ENCODE results near the gene PCDHB8. TPM values are rescaled to one million over a fixed set of nuclear protein-coding genes. Genes with fewer than 3 reads are reported as not detected.
"Not testable (repeated sequence)": the region's sequence is repeated elsewhere in the genome, so short reads cannot be mapped to it uniquely, and the experiment has no call there.

PCDHB8 gene
- total RNA-seq, 1 experiment from 2014 or later = 7.7 TPM

DNA sequence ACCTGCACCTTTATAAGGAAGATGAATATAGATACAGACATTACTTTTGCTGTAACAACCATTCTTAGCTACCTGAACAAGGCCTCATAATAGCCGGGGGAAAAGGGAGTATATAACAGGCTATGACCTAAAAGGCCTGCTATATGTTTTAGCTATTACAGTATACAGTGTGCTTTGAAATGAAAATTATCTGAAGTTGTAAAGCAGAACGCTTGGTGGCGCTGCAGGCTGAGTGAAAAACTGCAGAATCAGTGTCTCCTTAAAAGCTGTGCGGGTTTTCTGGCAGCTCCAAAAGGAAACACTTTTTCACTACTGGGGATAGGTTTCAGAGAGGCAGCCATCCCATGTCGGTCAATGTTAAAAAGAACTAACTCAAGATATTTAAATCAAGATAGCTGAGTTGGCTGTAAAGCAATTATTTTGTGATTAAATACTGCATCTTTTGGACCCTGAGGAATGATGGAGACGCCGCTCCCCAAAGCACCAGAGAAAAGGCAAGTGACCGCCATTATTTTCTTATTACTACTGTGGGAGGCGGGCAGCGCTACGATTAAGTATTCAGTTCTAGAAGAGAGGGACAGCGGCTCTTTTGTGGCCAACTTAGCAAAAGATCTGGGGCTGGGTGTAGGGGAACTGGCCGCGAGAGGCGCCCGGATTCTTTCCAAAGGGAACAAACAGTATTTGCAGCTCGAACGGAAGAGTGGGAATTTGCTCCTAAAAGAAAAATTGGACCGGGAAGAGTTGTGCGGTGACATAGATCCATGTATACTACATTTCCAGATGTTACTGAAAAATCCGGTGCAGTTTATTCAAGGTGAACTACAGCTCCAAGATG is 21.8 kb upstream of the PCDHB8 start:
- H3K27me3 ChIP-seq (replicated peaks; ENCODE audit: insufficient read depth, low read depth, low read length, poor library complexity) = no peaks in the 10 kb centered on the region
- H3K4me1 ChIP-seq (ENCODE audit: insufficient read depth, low read length, poor library complexity, severe bottlenecking) = no peaks in the 10 kb centered on the region
- BruUV-seq (replicated peaks) = no TSS peak
- no peak overlapping the region for H3K27ac ChIP-seq (ENCODE audit: low read depth, low read length, poor library complexity, severe bottlenecking)
- H3K4me3 ChIP-seq (ENCODE audit: low read depth, low read length, poor library complexity, severe bottlenecking) = no peak overlapping the region
- intact Hi-C loops (cut with micrococcal nuclease; ENCODE audit: unreplicated experiment) = no loop called here
- no peaks in the 10 kb centered on the region for H3K36me3 ChIP-seq (ENCODE audit: insufficient read depth, low read length, poor library complexity, severe bottlenecking)
- DNase-seq (ENCODE audit: low spot score) = peak; percentile 65
- CTCF ChIA-PET = interaction anchor here (1.0 to 1.3 kb wide), 3 partner anchors 27 to 408 kb away, joined by 3 to 8 read pairs (median 3); partner anchors contain the start of genes PCDHB16 and PCDHB2
- TF ChIP-seq, protein P1, sequence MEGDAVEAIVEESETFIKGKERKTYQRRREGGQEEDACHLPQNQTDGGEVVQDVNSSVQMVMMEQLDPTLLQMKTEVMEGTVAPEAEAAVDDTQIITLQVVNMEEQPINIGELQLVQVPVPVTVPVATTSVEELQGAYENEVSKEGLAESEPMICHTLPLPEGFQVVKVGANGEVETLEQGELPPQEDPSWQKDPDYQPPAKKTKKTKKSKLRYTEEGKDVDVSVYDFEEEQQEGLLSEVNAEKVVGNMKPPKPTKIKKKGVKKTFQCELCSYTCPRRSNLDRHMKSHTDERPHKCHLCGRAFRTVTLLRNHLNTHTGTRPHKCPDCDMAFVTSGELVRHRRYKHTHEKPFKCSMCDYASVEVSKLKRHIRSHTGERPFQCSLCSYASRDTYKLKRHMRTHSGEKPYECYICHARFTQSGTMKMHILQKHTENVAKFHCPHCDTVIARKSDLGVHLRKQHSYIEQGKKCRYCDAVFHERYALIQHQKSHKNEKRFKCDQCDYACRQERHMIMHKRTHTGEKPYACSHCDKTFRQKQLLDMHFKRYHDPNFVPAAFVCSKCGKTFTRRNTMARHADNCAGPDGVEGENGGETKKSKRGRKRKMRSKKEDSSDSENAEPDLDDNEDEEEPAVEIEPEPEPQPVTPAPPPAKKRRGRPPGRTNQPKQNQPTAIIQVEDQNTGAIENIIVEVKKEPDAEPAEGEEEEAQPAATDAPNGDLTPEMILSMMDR (conservative IDR thresholded peaks at IDR 0.05; ENCODE audit: low read depth, low read length) = peak; percentile 72
- no peak for TF ChIP-seq EZH2 (IDR thresholded peaks at IDR 0.05; ENCODE audit: borderline replicate concordance, low read depth, low read length, poor library complexity, severe bottlenecking)
- no peaks in the 10 kb centered on the region for H3K9me3 ChIP-seq (ENCODE audit: low read depth, low read length, poor library complexity, severe bottlenecking)
- POLR2A ChIA-PET (ENCODE audit: low non-redundant PET) = no interaction called here

DNA sequence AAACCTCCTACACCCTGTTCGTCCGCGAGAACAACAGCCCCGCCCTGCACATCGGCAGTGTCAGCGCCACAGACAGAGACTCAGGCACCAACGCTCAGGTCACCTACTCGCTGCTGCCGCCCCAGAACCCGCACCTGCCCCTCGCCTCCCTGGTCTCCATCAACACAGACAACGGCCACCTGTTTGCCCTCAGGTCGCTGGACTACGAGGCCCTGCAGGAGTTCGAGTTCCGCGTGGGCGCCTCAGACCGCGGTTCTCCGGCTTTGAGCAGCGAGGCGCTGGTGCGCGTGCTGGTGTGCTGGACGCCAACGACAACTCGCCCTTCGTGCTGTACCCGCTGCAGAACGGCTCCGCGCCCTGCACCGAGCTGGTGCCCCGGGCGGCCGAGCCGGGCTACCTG is 20.2 kb upstream of the PCDHB8 start:
- H3K27ac ChIP-seq (ENCODE audit: low read depth, low read length, poor library complexity, severe bottlenecking); CTCF ChIA-PET; BruUV-seq (replicated peaks); DNase-seq (ENCODE audit: low spot score); H3K9me3 ChIP-seq (ENCODE audit: low read depth, low read length, poor library complexity, severe bottlenecking); intact Hi-C loops (cut with micrococcal nuclease; ENCODE audit: unreplicated experiment); H3K4me1 ChIP-seq (ENCODE audit: insufficient read depth, low read length, poor library complexity, severe bottlenecking); H3K27me3 ChIP-seq (replicated peaks; ENCODE audit: insufficient read depth, low read depth, low read length, poor library complexity); POLR2A ChIA-PET (ENCODE audit: low non-redundant PET); H3K4me3 ChIP-seq (ENCODE audit: low read depth, low read length, poor library complexity, severe bottlenecking); H3K36me3 ChIP-seq (ENCODE audit: insufficient read depth, low read length, poor library complexity, severe bottlenecking): not testable (repeated sequence)

DNA sequence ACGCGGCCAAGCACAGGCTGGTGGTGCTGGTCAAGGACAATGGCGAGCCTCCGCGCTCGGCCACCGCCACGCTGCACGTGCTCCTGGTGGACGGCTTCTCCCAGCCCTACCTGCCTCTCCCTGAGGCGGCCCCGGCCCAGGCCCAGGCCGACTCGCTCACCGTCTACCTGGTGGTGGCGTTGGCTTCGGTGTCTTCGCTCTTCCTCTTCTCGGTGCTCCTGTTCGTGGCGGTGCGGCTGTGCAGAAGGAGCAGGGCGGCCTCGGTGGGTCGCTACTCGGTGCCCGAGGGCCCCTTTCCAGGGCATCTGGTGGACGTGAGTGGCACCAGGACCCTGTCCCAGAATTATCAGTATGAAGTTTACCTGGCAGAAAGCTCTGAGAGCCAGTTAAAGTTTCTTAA is 19.7 kb upstream of the PCDHB8 start:
- CTCF ChIA-PET; H3K27ac ChIP-seq (ENCODE audit: low read depth, low read length, poor library complexity, severe bottlenecking); BruUV-seq (replicated peaks); H3K9me3 ChIP-seq (ENCODE audit: low read depth, low read length, poor library complexity, severe bottlenecking); H3K27me3 ChIP-seq (replicated peaks; ENCODE audit: insufficient read depth, low read depth, low read length, poor library complexity); POLR2A ChIA-PET (ENCODE audit: low non-redundant PET); H3K36me3 ChIP-seq (ENCODE audit: insufficient read depth, low read length, poor library complexity, severe bottlenecking); H3K4me1 ChIP-seq (ENCODE audit: insufficient read depth, low read length, poor library complexity, severe bottlenecking); DNase-seq (ENCODE audit: low spot score); intact Hi-C loops (cut with micrococcal nuclease; ENCODE audit: unreplicated experiment); H3K4me3 ChIP-seq (ENCODE audit: low read depth, low read length, poor library complexity, severe bottlenecking): not testable (repeated sequence)

DNA sequence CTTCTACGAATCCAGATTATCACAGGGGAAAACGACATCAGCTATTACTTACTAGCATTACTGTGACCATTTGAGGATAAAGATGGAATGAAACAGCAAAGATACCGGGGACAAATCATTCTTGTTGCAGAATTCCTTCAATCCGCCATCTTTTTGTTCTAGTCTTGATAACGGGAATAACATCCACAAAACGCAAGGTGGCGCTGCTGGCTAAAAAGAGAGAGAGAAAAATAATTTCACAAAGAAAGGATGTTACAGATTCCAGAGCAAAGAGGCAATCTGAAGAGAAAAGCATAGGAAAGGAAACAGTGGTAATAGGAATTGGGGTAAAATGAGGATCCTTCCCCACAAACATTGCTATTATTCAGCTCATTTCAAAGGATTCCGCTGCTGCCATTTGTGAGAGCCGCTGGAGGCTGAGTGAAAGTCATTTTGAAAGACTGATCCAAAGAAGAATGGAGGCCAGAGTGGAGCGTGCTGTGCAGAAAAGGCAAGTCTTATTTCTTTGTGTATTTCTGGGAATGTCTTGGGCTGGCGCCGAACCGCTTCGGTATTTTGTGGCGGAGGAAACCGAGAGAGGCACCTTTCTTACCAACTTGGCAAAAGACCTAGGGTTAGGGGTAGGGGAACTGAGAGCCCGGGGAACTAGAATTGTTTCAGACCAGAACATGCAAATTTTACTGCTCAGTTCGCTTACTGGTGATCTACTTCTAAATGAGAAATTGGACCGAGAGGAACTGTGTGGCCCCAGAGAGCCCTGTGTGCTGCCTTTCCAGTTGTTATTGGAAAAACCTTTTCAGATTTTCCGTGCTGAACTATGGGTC is 5.0 kb upstream of the PCDHB8 start, which contains the start of gene PCDHB7:
Gene PCDHB7 (plus strand): TSS at position 264 of the 824 bp plus-strand sequence. CDS start 192 bp downstream, at position 456.
- BruUV-seq (replicated peaks) = TSS peak; percentile 43
- CTCF ChIA-PET = no interaction called here

DNA sequence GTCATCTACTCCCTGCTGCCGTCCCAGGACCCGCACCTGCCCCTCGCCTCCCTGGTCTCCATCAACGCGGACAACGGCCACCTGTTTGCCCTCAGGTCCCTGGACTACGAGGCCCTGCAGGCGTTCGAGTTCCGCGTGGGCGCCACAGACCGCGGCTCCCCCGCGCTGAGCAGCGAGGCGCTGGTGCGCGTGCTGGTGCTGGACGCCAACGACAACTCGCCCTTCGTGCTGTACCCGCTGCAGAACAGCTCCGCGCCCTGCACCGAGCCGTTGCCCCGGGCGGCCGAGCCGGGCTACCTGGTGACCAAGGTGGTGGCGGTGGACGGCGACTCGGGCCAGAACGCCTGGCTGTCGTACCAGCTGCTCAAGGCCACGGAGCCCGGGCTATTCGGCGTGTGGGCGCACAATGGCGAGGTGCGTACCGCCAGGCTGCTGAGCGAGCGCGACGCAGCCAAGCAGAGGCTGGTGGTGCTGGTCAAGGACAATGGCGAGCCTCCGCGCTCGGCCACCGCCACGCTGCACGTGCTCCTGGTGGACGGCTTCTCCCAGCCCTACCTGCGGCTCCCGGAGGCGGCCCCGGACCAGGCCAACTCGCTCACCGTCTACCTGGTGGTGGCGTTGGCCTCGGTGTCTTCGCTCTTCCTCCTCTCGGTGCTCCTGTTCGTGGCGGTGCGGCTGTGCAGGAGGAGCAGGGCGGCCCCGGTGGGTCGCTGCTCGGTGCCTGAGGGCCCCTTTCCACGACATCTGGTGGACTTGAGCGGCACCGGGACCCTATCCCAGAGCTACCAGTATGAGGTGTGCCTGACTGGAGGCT is 3.1 kb upstream of the PCDHB8 start:
- H3K27ac ChIP-seq (ENCODE audit: low read depth, low read length, poor library complexity, severe bottlenecking); CTCF ChIA-PET; H3K4me3 ChIP-seq (ENCODE audit: low read depth, low read length, poor library complexity, severe bottlenecking); intact Hi-C loops (cut with micrococcal nuclease; ENCODE audit: unreplicated experiment); H3K27me3 ChIP-seq (replicated peaks; ENCODE audit: insufficient read depth, low read depth, low read length, poor library complexity); DNase-seq (ENCODE audit: low spot score); BruUV-seq (replicated peaks); H3K9me3 ChIP-seq (ENCODE audit: low read depth, low read length, poor library complexity, severe bottlenecking); H3K36me3 ChIP-seq (ENCODE audit: insufficient read depth, low read length, poor library complexity, severe bottlenecking); POLR2A ChIA-PET (ENCODE audit: low non-redundant PET); H3K4me1 ChIP-seq (ENCODE audit: insufficient read depth, low read length, poor library complexity, severe bottlenecking): not testable (repeated sequence)

More for the DNA sequence above, 5.0 kb upstream of the PCDHB8 start, which contains the start of gene PCDHB7:
- TF ChIP-seq, protein P1 (conservative IDR thresholded peaks at IDR 0.05; ENCODE audit: low read depth, low read length) = peak; percentile 83
- TF ChIP-seq EZH2 (IDR thresholded peaks at IDR 0.05; ENCODE audit: borderline replicate concordance, low read depth, low read length, poor library complexity, severe bottlenecking) = no peak
- Histone ChIP-seq H3K36me3 (ENCODE audit: insufficient read depth, low read length, poor library complexity, severe bottlenecking) (no peaks in the 10 kb centered on the region), H3K4me3 (ENCODE audit: low read depth, low read length, poor library complexity, severe bottlenecking) (peak within 1 kb of the TSS; percentile 16), H3K9me3 (ENCODE audit: low read depth, low read length, poor library complexity, severe bottlenecking) (no peaks in the 10 kb centered on the region), H3K4me1 (ENCODE audit: insufficient read depth, low read length, poor library complexity, severe bottlenecking) (no peaks in the 10 kb centered on the region), H3K27ac (ENCODE audit: low read depth, low read length, poor library complexity, severe bottlenecking) (no peak within 1 kb of the TSS), H3K27me3 (replicated peaks; ENCODE audit: insufficient read depth, low read depth, low read length, poor library complexity) (no peaks in the 10 kb centered on the region)
- POLR2A ChIA-PET (ENCODE audit: low non-redundant PET) = no interaction called here
- intact Hi-C loops (cut with micrococcal nuclease; ENCODE audit: unreplicated experiment) = no loop called here
- peak; percentile 85 for DNase-seq (ENCODE audit: low spot score)

Measured in A673 (cell line).